B cell (primary cell): ENCODE data around the gene IGSF9. TPM values are rescaled to one million over a fixed set of nuclear protein-coding genes. Genes with fewer than 3 reads are reported as not detected.

Experiments
- ATAC-seq: fragments of 200-7000 bp; cut with Tn5 transposase; one replicate; pipeline ENCODE4 v1.10.0; 2021; ENCODE audit warnings: low read depth, mild to moderate bottlenecking, moderate number of reproducible peaks, moderate library complexity
- CTCF ChIA-PET: fragments of 350-600 bp; sonication (Branson Sonifier 250); formaldehyde crosslinking; loops from one replicate; lab custom pipeline; 2021; ENCODE audit warnings: antibody characterized with exemption, inconsistent platforms; lab: Charles Lee
- POLR2A ChIA-PET: fragments of 350-600 bp; sonication (Branson Sonifier 250); formaldehyde crosslinking; loops from one replicate; lab custom pipeline; 2021; ENCODE audit warnings: antibody characterized with exemption; lab: Charles Lee
- DNase-seq: peaks from one replicate; pipeline ENCODE4 v3.0.0; 2013
- H2AFZ ChIP-seq: 2 replicates; pipeline ENCODE4 v1.6.1; 2012; ENCODE audit warnings: mild to moderate bottlenecking, low read depth, low read length; ENCODE audit not compliant: insufficient read depth, poor library complexity, severe bottlenecking
- H3K27ac ChIP-seq, 2 donors: 1 replicate in 1 of 2; 2 replicates in 1 of 2; pipeline ENCODE4 v1.5.1; 2012 to 2013; ENCODE audit warnings: low read length in 2 of 2, mild to moderate bottlenecking in 2 of 2, moderate library complexity in 1 of 2
- H3K27me3 ChIP-seq, 4 experiments: fragments of 200-600 bp in 1 of 4; sonication (generic) in 1 of 4; replicated peaks in 1 of 4; 1 replicate in 2 of 4; 2 replicates in 2 of 4; pipeline versions ENCODE4 v1.6.1 to v1.7.0; 2013 to 2016; ENCODE audit warnings: low read length in 3 of 4, mild to moderate bottlenecking in 2 of 4, mixed read lengths in 1 of 4, moderate library complexity in 1 of 4; ENCODE audit not compliant: insufficient read depth in 4 of 4, control insufficient read depth in 3 of 4; ENCODE audit errors: control extremely low read depth in 1 of 4
- H3K36me3 ChIP-seq, 2 experiments: replicated peaks in 1 of 2; 1 replicate in 1 of 2; 2 replicates in 1 of 2; pipeline versions ENCODE4 v1.6.1 to v1.7.1; 2013; ENCODE audit warnings: low read length in 1 of 2; ENCODE audit not compliant: insufficient read depth in 2 of 2, control insufficient read depth in 1 of 2; ENCODE audit errors: control extremely low read depth in 1 of 2, extremely low read depth in 1 of 2
- H3K4me1 ChIP-seq, 2 donors: fragments of 200-600 bp in 1 of 2; sonication (generic) in 1 of 2; 1 replicate in 1 of 2; 2 replicates in 1 of 2; pipeline versions ENCODE4 v1.5.1 to v1.6.1; 2013 to 2017; ENCODE audit warnings: low read length in 2 of 2; ENCODE audit not compliant: control insufficient read depth in 2 of 2, insufficient read depth in 2 of 2
- H3K4me2 ChIP-seq: replicated peaks from 2 replicates; pipeline ENCODE3; 2012; ENCODE audit warnings: mild to moderate bottlenecking, low read depth, low read length; ENCODE audit not compliant: poor library complexity, severe bottlenecking
- H3K4me3 ChIP-seq, 5 experiments: fragments of 200-600 bp in 1 of 5; sonication (generic) in 1 of 5; 1 replicate in 3 of 5; 2 replicates in 2 of 5; pipeline versions ENCODE4 v1.5.1 to v1.7.0; 2011 to 2016; ENCODE audit warnings: low read length in 4 of 5, mild to moderate bottlenecking in 4 of 5, low read depth in 2 of 5, control low read depth in 1 of 5, moderate library complexity in 1 of 5; ENCODE audit not compliant: insufficient read depth in 1 of 5; ENCODE audit errors: control extremely low read depth in 1 of 5, extremely low read depth in 1 of 5
- H3K79me2 ChIP-seq: fragments of 200-600 bp; sonication (generic); one replicate; pipeline ENCODE4 v1.6.0; 2016; ENCODE audit warnings: low read length; ENCODE audit not compliant: control insufficient read depth, insufficient read depth
- H3K9ac ChIP-seq: fragments of 200-600 bp; sonication (generic); 2 replicates; pipeline ENCODE4 v1.6.1; 2017; ENCODE audit warnings: mild to moderate bottlenecking, low read length, moderate library complexity
- H3K9me3 ChIP-seq, 3 donors: one replicate each; pipeline versions ENCODE4 v1.6.1 to v1.7.1; 2013; ENCODE audit warnings: low read length in 2 of 3; ENCODE audit not compliant: control insufficient read depth in 2 of 3, insufficient read depth in 1 of 3; ENCODE audit errors: control extremely low read depth in 1 of 3
- H4K20me1 ChIP-seq: 2 replicates; pipeline ENCODE4 v1.6.0; 2012; ENCODE audit warnings: mild to moderate bottlenecking, low read length; ENCODE audit not compliant: insufficient read depth, control insufficient read depth, poor library complexity, severe bottlenecking
- H3K27ac Mint-ChIP-seq: one replicate; pipeline ENCODE4 v1.8.0; 2021; ENCODE audit warnings: mixed read lengths
- H3K27me3 Mint-ChIP-seq: one replicate; pipeline ENCODE4 v1.8.0; 2021; ENCODE audit warnings: mixed read lengths
- H3K4me1 Mint-ChIP-seq: one replicate; pipeline ENCODE4 v1.8.0; 2021; ENCODE audit warnings: mixed read lengths
- H3K4me3 Mint-ChIP-seq: one replicate; pipeline ENCODE4 v1.8.0; 2021; ENCODE audit warnings: mixed read lengths
- H3K9me3 Mint-ChIP-seq: one replicate; pipeline ENCODE4 v1.8.0; 2022; ENCODE audit warnings: mixed read lengths; ENCODE audit not compliant: insufficient read depth
- CTCF ChIP-seq: fragments of 200-600 bp; IDR thresholded peaks from one replicate; pipeline ENCODE4 v1.8.0; 2022; ENCODE audit warnings: antibody characterized with exemption, mild to moderate bottlenecking
- EZH2 ChIP-seq: IDR thresholded peaks from 2 replicates; pipeline ENCODE4 v1.6.1; 2012; ENCODE audit warnings: borderline replicate concordance, low read depth, mild to moderate bottlenecking, moderate library complexity, low read length; ENCODE audit not compliant: insufficient read depth, poor library complexity, severe bottlenecking
- WGBS: methylation state at CpG from one replicate; pipeline ENCODE4 v1.1.5; 2013; ENCODE audit warnings: missing lambda C conversion rate; ENCODE audit not compliant: insufficient coverage; 5-methylcytosine and 5-hydroxymethylcytosine counted together
- intact Hi-C: fragments of 100-400 bp; cut with micrococcal nuclease; formaldehyde crosslinking; loops from one replicate; pipeline ENCODE4 v1.10.0; 2022
- polyA plus RNA-seq: library from polyadenylated mRNA; depleted of rRNA; stranded (reverse); fragments of >200 nt; gene quantifications from 2 replicates; pipeline ENCODE4 v1.2.3, GENCODE V29; 2012
- total RNA-seq, 2 donors: library from RNA; stranded (reverse); fragments of 120-200 nt in 1 of 2; gene quantifications; 1 replicate in 1 of 2; 2 replicates in 1 of 2; pipeline versions ENCODE4 v1.2.3 to v1.2.4, GENCODE V29; 2013 to 2022

IGSF9 gene
- total and polyA plus RNA-seq, 2 donors (not counting 1 experiment from before 2014, with no cell fraction given) = 0.36 to 0.37 TPM

- Histone ChIP-seq H3K27me3 (no peaks in the 10 kb centered on the region), H3K9me3 (no peaks in the 10 kb centered on the region), H3K79me2 (no peaks in the 10 kb centered on the region), H4K20me1 (no peaks in the 10 kb centered on the region), H3K36me3 (no peaks in the 10 kb centered on the region), H3K4me2 (no peak overlapping the region), H3K4me1 (no peaks in the 10 kb centered on the region), H3K4me3 (no peak overlapping the region), H3K27ac (no peak overlapping the region), H2AFZ (no peak overlapping the region), H3K9ac (no peak overlapping the region)
- Mint-ChIP-seq H3K9me3 (no peaks in the 10 kb centered on the region), H3K4me3 (no peak overlapping the region), H3K27me3 (no peaks in the 10 kb centered on the region), H3K27ac (no peak overlapping the region), H3K4me1 (no peaks in the 10 kb centered on the region)
- DNase-seq (no peak), ATAC-seq (no peak)
- intact Hi-C loops = no loop called here
- TF ChIP-seq CTCF (no peak), EZH2 (no peak)
- WGBS = 75% methylated on average over 2 of the region's 3 CpGs
- ChIA-PET POLR2A (no interaction called here), CTCF (interaction anchor here (0.7 to 4.2 kb wide), 6 partner anchors 9 to 90 kb away, joined by 3 to 16 read pairs (median 3); no protein-coding TSS in a partner anchor)
Observed at GRCh38 chr1:159880430-159880829, 65.0 kb downstream of the IGSF9 start.

GRCh38 chr1:159879977-159880376 lies 65.4 kb downstream of the IGSF9 start:
- no CpG with 5 or more reads among the region's 4 CpGs for WGBS
- Mint-ChIP-seq H3K9me3 (no peaks in the 10 kb centered on the region), H3K4me3 (no peak overlapping the region), H3K27me3 (no peaks in the 10 kb centered on the region), H3K4me1 (no peaks in the 10 kb centered on the region), H3K27ac (no peak overlapping the region)
- Histone ChIP-seq H3K79me2 (no peaks in the 10 kb centered on the region), H3K4me2 (no peak overlapping the region), H3K4me1 (no peaks in the 10 kb centered on the region), H3K9me3 (no peaks in the 10 kb centered on the region), H3K27ac (no peak overlapping the region), H4K20me1 (no peaks in the 10 kb centered on the region), H3K9ac (no peak overlapping the region), H2AFZ (no peak overlapping the region), H3K27me3 (no peaks in the 10 kb centered on the region), H3K4me3 (no peak overlapping the region), H3K36me3 (no peaks in the 10 kb centered on the region)
- DNase-seq (no peak), ATAC-seq (no peak)
- intact Hi-C loops = no loop called here
- ChIA-PET POLR2A (no interaction called here), CTCF (interaction anchor here (0.8 to 4.2 kb wide), 5 partner anchors 10 to 90 kb away, joined by 3 to 16 read pairs (median 3); no protein-coding TSS in a partner anchor)
- no peak for TF ChIP-seq CTCF
- no peak for TF ChIP-seq EZH2
